Upper lobe of right lung (tissue), 1 donor: ENCODE measurements around the gene PTGR1. TPM values are rescaled to one million over a fixed set of nuclear protein-coding genes. Genes with fewer than 3 reads are reported as not detected.
A peak's percentile ranks its signal among the peaks of the same experiment; 100 is the strongest.

Experiments
- ATAC-seq: fragments of 200-7000 bp; cut with Tn5 transposase; one replicate; pipeline ENCODE4 v1.9.1; 2020; ENCODE audit warnings: mild to moderate bottlenecking, moderate library complexity
- DNase-seq: peaks from one replicate; pipeline ENCODE4 v3.0.0-alpha.2; 2020
- H3K27ac ChIP-seq: fragments of 200-600 bp; one replicate; pipeline ENCODE4 v1.8.0; 2022
- H3K27me3 ChIP-seq: fragments of 200-600 bp; one replicate; pipeline ENCODE4 v1.8.0; 2022; ENCODE audit warnings: mild to moderate bottlenecking
- H3K36me3 ChIP-seq: fragments of 200-600 bp; one replicate; pipeline ENCODE4 v1.8.0; 2022
- H3K4me1 ChIP-seq: fragments of 200-600 bp; one replicate; pipeline ENCODE4 v1.8.0; 2022
- H3K4me3 ChIP-seq: fragments of 200-600 bp; one replicate; pipeline ENCODE4 v1.8.0; 2022; ENCODE audit warnings: mild to moderate bottlenecking
- H3K9me3 ChIP-seq: fragments of 200-600 bp; one replicate; pipeline ENCODE4 v1.8.0; 2022
- CTCF ChIP-seq: fragments of 200-600 bp; IDR thresholded peaks from one replicate; pipeline ENCODE4 v1.8.0; 2022; ENCODE audit warnings: antibody characterized with exemption
- intact Hi-C: fragments of 100-400 bp; cut with DNase I; formaldehyde crosslinking; loops from one replicate; pipeline ENCODE4 v1.11.0; 2022
- total RNA-seq: library from RNA; stranded (reverse); fragmentation: NEBNext Ultra II Directional; extraction: Animal tissue kit (Norgen Biotek cat#: 25700); gene quantifications from one replicate; pipeline ENCODE4 v1.2.1, GENCODE V29; 2021
- donor health status: DM: no; HTN: yes; CAD: no; lungs with severe emphysema.

Gene PTGR1
- total RNA-seq, 1 donor from 2014 or later, result 38.0 TPM

GRCh38 chr9:111644195-111644772, 44.8 kb upstream of the PTGR1 start:
- DNase-seq, result no peak
- H3K36me3 ChIP-seq, result peaks cover 13% of the 10 kb centered on the region
- H3K4me1 ChIP-seq, result no peaks in the 10 kb centered on the region
- H3K4me3 ChIP-seq, result no peak overlapping the region
- H3K27me3 ChIP-seq, result no peaks in the 10 kb centered on the region
- ATAC-seq, result no peak
- no peak for TF ChIP-seq CTCF
- no peaks in the 10 kb centered on the region for H3K9me3 ChIP-seq
- intact Hi-C loops, result no loop called here
- no peak overlapping the region for H3K27ac ChIP-seq

GRCh38 chr9:111637421-111637950, 38.0 kb upstream of the PTGR1 start:
- intact Hi-C loops, result no loop called here

GRCh38 chr9:111634860-111635259, 35.4 kb upstream of the PTGR1 start:
- DNase-seq (no peak), ATAC-seq (no peak)
- Histone ChIP-seq H3K4me1 (peaks cover 34% of the 10 kb centered on the region), H3K27me3 (no peaks in the 10 kb centered on the region), H3K36me3 (no peaks in the 10 kb centered on the region), H3K9me3 (no peaks in the 10 kb centered on the region), H3K4me3 (no peak overlapping the region), H3K27ac (no peak overlapping the region)
- no peak for TF ChIP-seq CTCF
- intact Hi-C loops, result no loop called here

More at GRCh38 chr9:111637421-111637950, 38.0 kb upstream of the PTGR1 start:
- Histone ChIP-seq H3K27me3 (no peaks in the 10 kb centered on the region), H3K27ac (no peak overlapping the region), H3K4me1 (peaks cover 21% of the 10 kb centered on the region), H3K9me3 (no peaks in the 10 kb centered on the region), H3K36me3 (no peaks in the 10 kb centered on the region), H3K4me3 (no peak overlapping the region)
- DNase-seq (no peak), ATAC-seq (no peak)
- no peak for TF ChIP-seq CTCF

- H3K27ac ChIP-seq, result no peak overlapping the region
- H3K9me3 ChIP-seq, result no peaks in the 10 kb centered on the region
- ATAC-seq, result no peak
- H3K4me1 ChIP-seq, result peaks cover 34% of the 10 kb centered on the region
- no peak for TF ChIP-seq CTCF
- intact Hi-C loops, result no loop called here
- H3K4me3 ChIP-seq, result no peak overlapping the region
- no peaks in the 10 kb centered on the region for H3K27me3 ChIP-seq
- no peak for DNase-seq
- no peaks in the 10 kb centered on the region for H3K36me3 ChIP-seq
Observed at GRCh38 chr9:111633389-111633736, 33.9 kb upstream of the PTGR1 start.

- intact Hi-C loops, result no loop called here
- Histone ChIP-seq H3K9me3 (no peaks in the 10 kb centered on the region), H3K27me3 (no peaks in the 10 kb centered on the region), H3K27ac (no peak overlapping the region), H3K36me3 (no peaks in the 10 kb centered on the region), H3K4me3 (peak overlapping the region; percentile 98), H3K4me1 (peaks cover 34% of the 10 kb centered on the region)
- no peak for ATAC-seq
- no peak for DNase-seq
- no peak for TF ChIP-seq CTCF
Observed at GRCh38 chr9:111632695-111633388, 33.4 kb upstream of the PTGR1 start.
